Neuron (in vitro differentiated cells): ENCODE results near the gene CNDP2.
A peak's percentile ranks its signal among the peaks of the same experiment; 100 is the strongest.

Experiments
- H2AFZ ChIP-seq: one replicate; pipeline ENCODE4 v1.6.1; 2013; ENCODE audit warnings: low read depth, mild to moderate bottlenecking, inconsistent platforms, low read length, moderate library complexity
- H3K27me3 ChIP-seq: one replicate; pipeline ENCODE4 v1.6.1; 2013; ENCODE audit warnings: low read length; ENCODE audit not compliant: insufficient read depth
- H3K36me3 ChIP-seq: one replicate; pipeline ENCODE4 v1.6.1; 2013; ENCODE audit warnings: low read length; ENCODE audit not compliant: insufficient read depth
- H3K4me1 ChIP-seq: one replicate; pipeline ENCODE4 v1.6.1; 2013; ENCODE audit warnings: low read length; ENCODE audit not compliant: insufficient read depth
- H3K4me3 ChIP-seq: 2 replicates; pipeline ENCODE4 v1.5.1; 2013; ENCODE audit warnings: mild to moderate bottlenecking, low read length, moderate library complexity
- H3K9me3 ChIP-seq: one replicate; pipeline ENCODE4 v1.6.1; 2013; ENCODE audit warnings: low read length

CNDP2 gene

DNA sequence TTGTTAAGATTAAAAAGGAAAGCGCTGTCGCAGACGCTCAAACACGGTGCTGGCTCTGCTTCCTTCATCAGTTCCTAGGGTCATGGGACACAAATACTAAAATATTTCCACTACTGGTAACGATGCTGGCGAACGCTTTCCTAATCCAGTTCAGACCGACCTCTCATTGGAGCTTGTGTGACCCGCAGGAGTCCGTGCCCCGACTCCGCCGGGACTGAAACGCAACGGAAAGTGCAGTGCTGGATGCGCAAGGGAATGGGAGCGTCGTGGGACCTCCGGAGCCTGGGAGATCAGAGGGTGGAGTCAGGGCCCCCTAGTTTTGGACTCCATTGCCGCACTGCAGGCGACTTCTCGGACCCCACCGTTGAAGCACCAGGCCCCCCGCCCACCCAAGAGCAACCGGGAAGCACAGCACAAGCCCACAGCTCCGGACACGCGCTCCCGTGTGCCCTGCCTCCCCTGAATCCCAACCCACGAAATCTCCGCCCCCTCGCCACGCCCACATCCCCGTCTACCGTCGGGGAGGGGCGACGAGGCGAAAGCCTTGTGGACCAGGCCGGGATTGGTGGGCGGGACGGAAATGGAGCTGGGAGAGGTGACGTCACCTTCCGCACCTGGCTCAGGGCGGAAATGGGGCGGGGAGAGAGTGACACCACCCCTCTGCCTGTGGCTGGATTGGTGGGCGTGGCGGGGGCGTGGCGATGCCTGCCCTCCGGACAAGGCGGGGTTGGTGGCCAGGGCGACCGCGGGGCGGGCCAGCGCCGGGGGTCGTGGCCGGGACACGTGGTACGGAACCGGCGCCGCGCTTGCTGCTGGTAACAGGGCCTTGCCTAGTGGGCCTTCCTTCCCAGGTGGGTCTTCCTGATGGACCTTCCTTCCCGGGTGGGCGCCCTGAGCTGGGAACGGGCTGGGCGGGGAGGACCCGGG lies at the start of gene CNDP2:
CNDP2 (plus strand) TSS at position 783 of the 927 bp plus-strand sequence. CDS start 3,611 bp downstream, outside the sequence.
- Histone ChIP-seq H3K4me1 (peaks cover 7% of the 10 kb centered on the region), H3K27me3 (no peaks in the 10 kb centered on the region), H3K9me3 (peaks cover 2% of the 10 kb centered on the region), H3K4me3 (peak within 1 kb of the TSS; percentile 81), H2AFZ (peak within 1 kb of the TSS; percentile 59), H3K36me3 (peaks cover 10% of the 10 kb centered on the region)

DNA sequence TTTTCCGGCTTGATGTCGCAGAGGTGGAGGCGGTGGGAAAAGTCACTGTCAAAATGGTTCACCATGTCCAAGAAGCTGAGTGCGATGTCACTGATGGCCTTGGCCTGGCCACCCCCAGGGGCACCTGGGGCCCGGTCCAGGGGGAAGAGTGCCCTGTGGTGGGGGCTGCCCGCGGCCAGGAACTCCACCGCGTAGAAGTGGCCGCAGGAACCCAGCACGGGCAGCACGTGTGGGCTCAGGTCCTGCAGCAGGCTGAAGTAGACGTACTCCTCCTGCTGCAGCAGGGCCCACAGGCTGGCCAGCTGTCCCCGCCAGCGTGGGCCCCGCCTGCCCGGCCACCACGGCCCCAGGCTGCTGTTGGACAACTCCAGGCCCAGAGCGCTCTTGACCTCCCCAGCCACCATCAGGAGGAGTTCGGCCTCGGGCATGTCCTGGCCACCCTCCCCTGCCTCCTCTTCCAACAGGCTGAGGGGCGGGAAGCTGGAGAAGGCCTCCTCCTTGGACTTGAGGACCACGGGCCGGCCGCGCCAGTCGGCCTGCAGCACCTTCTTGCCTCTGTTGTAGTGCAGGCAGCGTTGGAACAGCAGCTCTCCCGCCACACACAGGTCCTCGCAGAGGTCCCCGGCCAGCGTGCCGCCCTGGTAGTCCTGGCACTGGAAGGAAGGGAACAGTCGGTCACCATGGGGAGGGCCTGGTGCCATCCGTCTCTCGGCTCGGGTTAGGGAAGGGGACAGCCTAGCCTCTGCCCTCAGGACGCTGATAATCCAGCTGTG lies 49.3 kb upstream of the CNDP2 start:
- H3K27me3 ChIP-seq, result peaks cover 12% of the 10 kb centered on the region
- H3K4me1 ChIP-seq, result no peaks in the 10 kb centered on the region
- no peak overlapping the region for H3K4me3 ChIP-seq
- H2AFZ ChIP-seq, result peak overlapping the region; percentile 11
- no peaks in the 10 kb centered on the region for H3K9me3 ChIP-seq
- H3K36me3 ChIP-seq, result no peaks in the 10 kb centered on the region

DNA sequence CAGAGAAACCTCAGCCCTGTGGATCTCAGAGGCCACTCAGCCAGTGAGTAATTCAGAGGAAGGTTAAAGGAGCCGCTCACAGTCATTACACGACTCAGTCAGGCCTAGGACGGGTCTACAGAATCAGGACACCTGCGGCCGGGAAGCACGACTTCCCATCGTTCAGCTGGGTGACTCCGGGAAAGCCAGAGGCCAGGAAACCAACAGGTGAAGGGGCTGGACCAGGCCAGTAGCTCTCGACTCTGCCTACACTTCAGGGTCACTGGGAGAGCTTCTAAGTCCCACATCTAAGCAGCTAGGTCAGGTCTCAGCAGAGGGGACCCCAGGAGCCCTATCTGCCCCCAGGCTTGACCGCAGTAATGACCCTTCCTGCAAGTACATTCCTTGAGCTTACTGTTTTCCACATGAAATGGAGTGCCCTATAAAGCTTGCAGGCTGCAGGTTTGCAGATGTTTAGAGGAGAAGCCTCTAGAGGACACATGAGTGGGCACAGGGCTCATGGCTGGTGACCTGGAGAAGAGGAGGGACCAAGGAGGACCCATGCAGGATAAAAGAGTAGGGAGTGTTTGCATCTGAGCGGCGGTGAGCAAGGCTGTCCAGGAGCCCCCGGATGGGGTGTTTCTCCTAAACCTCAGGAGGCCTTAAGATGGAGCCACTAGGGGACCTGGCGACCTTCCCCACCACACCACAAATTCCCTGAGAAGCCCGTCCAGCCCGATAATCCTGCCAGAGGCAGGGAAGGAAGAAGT lies 48.6 kb upstream of the CNDP2 start:
- no peak overlapping the region for H2AFZ ChIP-seq
- no peak overlapping the region for H3K4me3 ChIP-seq
- peaks cover 12% of the 10 kb centered on the region for H3K27me3 ChIP-seq
- H3K36me3 ChIP-seq, result no peaks in the 10 kb centered on the region
- no peaks in the 10 kb centered on the region for H3K9me3 ChIP-seq
- no peaks in the 10 kb centered on the region for H3K4me1 ChIP-seq

DNA sequence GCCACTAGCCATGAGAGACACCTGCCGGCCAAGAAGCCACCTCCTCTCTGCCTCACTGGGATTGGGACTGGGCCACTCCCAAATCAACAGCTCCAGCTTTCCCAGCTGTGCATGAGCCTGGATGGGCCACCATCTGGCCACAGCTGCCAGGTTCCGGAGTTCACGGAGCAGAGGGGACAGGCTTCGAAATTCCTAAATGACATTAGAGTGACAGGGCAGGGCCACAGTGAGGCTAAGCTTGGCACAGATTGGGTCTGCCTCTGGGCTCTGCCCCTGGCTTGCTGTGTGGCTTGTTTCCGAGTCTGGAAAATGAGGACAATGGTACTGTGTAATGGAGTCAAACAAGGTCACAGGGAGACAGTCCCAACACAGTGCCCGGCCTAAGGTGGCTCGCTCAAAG lies 45.5 kb upstream of the CNDP2 start:
- no peaks in the 10 kb centered on the region for H3K36me3 ChIP-seq
- no peak overlapping the region for H3K4me3 ChIP-seq
- no peak overlapping the region for H2AFZ ChIP-seq
- no peaks in the 10 kb centered on the region for H3K9me3 ChIP-seq
- H3K27me3 ChIP-seq, result peaks cover 18% of the 10 kb centered on the region
- H3K4me1 ChIP-seq, result peaks cover 12% of the 10 kb centered on the region

DNA sequence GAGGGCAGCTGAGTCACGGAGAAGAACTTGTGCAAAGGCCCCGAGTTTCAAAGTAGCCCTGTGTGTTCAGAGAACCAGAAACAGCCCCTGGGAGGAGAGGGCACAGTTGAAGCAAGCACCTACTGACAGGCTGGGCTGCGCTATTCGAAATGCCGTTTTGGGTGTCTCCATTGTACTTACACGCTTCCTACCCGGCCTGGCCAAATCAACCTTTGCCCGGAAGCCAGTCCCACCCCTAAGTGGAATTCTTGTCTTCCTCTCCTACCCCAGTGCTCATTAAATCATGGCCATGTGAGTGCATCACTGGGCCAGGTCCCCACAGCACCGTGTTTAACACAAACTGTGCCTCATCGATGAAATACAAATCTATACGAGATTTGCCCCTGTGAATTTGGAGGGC lies 45.0 kb upstream of the CNDP2 start:
- Histone ChIP-seq H3K36me3 (no peaks in the 10 kb centered on the region), H3K4me3 (no peak overlapping the region), H3K27me3 (peaks cover 22% of the 10 kb centered on the region), H2AFZ (no peak overlapping the region), H3K4me1 (peaks cover 12% of the 10 kb centered on the region), H3K9me3 (no peaks in the 10 kb centered on the region)

DNA sequence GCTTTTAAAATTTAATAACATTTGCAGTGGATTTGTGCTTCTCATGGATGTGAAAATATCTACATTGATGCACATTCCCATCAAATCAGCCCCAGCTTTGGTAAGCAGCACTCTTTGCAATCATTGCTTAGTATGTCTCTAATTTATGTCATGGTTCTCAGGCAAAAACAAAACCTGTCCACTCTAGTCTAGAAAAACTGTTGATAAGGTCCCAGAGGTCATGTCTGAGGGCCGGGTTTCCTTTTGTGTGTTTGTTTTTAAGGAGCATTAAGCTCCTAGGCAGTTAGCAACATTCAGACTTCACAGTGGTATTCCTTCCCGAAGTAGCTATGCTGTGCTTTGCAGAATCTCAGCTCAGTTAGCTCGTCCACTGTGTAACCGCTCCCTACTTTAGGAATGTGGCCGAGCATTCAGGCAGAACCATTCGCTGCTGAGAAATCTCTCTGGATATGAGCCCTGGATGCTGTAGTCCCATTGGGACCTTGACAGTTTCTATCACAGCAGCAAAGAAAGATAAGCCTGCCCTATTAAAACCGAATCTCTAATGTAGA lies 43.1 kb upstream of the CNDP2 start:
- Histone ChIP-seq H3K27me3 (peaks cover 30% of the 10 kb centered on the region), H3K9me3 (no peaks in the 10 kb centered on the region), H2AFZ (no peak overlapping the region), H3K36me3 (no peaks in the 10 kb centered on the region), H3K4me1 (peaks cover 17% of the 10 kb centered on the region), H3K4me3 (no peak overlapping the region)

DNA sequence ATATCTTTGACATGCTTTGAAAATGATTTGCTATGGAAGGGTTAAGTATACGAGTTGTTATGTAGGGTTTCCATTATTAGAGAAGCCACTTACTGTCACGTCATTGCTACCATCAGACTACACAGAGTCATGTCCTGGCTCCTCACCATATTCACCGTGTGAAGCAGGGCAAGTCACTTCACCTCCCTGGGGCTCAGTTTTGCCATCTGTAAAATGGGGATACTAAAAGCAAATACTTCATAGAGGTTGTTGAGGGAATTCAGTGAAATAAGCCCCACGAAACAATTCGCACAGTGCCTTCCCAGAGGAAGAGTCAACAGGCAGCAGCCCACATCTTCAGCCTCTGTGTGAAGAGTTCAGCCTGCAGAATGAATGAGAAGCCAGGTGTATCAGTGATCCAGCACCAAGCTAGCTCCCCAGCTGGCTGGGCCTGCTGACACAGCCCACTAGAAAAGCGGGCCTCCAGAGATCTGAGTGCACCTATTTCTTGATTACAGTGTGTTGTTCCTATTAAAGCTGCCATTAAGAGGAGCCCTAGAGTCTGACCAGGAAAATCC lies 42.4 kb upstream of the CNDP2 start:
- no peak overlapping the region for H3K4me3 ChIP-seq
- peaks cover 17% of the 10 kb centered on the region for H3K4me1 ChIP-seq
- peaks cover 36% of the 10 kb centered on the region for H3K27me3 ChIP-seq
- H3K9me3 ChIP-seq, result no peaks in the 10 kb centered on the region
- no peaks in the 10 kb centered on the region for H3K36me3 ChIP-seq
- no peak overlapping the region for H2AFZ ChIP-seq

DNA sequence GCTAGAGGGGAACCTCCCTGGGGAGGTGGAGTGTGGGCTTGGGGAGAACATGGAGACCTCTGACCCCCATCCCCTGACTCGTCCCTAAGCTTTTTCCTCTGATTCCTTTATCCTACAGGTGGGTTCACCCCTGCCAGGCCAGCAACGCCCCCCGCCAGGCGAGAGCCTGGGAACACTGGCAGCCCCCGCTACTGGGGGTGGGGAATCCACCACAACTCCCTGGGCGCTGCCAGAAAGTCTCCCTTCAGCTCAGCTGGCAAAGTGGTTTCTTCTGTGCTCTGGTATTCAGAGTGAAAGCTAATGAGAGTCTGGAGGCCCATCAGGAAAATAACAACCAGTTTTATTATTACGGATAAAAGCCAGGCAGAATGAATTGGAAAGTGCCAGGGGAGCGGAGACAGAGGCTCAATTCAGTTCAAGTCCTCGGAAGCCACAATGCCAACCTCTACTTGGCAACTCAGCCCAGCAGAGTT lies 41.8 kb upstream of the CNDP2 start:
- Histone ChIP-seq H2AFZ (no peak overlapping the region), H3K4me1 (peaks cover 17% of the 10 kb centered on the region), H3K27me3 (peaks cover 42% of the 10 kb centered on the region), H3K9me3 (no peaks in the 10 kb centered on the region), H3K4me3 (no peak overlapping the region), H3K36me3 (no peaks in the 10 kb centered on the region)

DNA sequence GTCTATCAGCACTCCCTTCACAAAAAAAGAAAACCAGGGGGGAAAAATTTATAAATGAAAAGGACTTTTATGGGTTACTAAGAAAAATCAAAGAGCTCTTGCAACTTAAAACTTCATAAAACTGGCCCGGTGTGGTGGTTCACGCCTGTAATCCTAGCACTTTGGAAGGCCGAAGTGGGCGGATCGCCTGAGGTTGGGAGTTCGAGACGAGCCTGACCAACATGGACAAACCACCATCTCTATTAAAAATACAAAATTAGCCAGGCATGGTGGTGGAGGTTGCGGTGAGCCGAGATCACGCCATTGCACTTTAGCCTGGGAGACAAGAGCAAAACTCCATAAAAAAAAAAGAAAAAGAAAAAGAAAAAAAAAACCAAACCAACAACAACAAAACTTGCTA lies 40.8 kb upstream of the CNDP2 start:
- no peak overlapping the region for H2AFZ ChIP-seq
- H3K36me3 ChIP-seq, result no peaks in the 10 kb centered on the region
- peaks cover 52% of the 10 kb centered on the region for H3K27me3 ChIP-seq
- no peak overlapping the region for H3K4me3 ChIP-seq
- peaks cover 17% of the 10 kb centered on the region for H3K4me1 ChIP-seq
- no peaks in the 10 kb centered on the region for H3K9me3 ChIP-seq

DNA sequence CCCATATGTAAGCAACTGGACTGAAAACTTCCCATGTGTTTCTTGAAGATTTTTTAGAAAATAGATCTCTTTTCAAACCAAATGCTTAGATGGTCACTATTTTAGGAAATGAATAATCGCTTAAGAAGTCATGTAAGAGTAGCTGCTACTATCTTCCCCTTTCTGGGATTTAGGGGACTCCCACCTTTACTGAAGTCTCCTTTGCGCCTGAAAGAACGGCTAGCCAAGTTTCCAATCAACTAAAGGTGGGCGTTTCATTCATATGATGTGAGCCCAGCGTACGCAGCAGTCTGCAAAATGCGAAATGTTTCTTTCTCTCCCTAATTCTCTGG lies 40.2 kb upstream of the CNDP2 start:
- Histone ChIP-seq H3K4me1 (peaks cover 17% of the 10 kb centered on the region), H3K27me3 (peaks cover 58% of the 10 kb centered on the region), H2AFZ (no peak overlapping the region), H3K4me3 (no peak overlapping the region), H3K36me3 (no peaks in the 10 kb centered on the region), H3K9me3 (no peaks in the 10 kb centered on the region)

DNA sequence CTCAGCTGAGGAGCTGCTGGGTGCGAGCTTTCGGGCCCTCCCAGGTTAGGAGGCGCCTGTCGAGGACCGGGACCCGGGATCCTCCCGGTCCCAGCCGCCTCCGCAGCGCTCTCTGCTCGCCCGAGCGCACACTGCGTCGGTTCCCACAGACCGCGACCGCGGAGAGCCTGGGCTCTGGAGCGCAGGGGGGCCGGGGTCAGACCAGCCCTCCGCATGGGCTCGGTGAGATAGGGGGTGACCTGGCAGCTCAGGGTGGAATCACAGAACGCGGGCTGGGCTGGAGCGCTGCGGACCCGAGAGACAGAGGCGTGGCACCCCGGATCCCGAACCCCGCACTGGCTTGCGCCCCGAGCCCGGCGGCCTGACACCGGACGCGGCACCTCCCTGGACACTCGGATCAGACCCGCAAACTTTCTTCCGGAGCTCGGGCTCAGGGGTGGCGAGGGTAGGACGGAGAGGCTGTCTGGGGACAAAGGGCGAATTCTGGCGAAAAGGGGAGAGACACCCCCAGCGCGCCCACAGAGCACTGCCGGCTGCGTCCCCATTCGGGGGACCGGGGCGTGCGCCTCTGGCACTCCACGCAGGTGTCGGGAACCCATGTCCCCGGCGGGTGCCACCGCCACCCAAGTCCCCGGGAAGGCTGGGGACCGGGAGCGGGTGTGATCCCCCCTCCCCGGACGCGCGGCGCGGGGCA lies 39.7 kb upstream of the CNDP2 start:
- Histone ChIP-seq H3K36me3 (no peaks in the 10 kb centered on the region), H3K4me3 (no peak overlapping the region), H3K27me3 (peaks cover 59% of the 10 kb centered on the region), H3K9me3 (no peaks in the 10 kb centered on the region), H3K4me1 (peaks cover 17% of the 10 kb centered on the region), H2AFZ (no peak overlapping the region)
